H1 (cell line): Measurements from ENCODE around the gene MLN.

Experiments used
- CTCF ChIP-seq, 3 experiments: IDR thresholded peaks; 1 replicate in 2 of 3; 2 replicates in 1 of 3; pipeline versions ENCODE4 v1.5.1 to v1.6.1; 2011; ENCODE audit warnings: low read length in 3 of 3, mild to moderate bottlenecking in 3 of 3, inconsistent platforms in 2 of 3, low read depth in 1 of 3, moderate library complexity in 1 of 3; ENCODE audit not compliant: insufficient read depth in 1 of 3; ENCODE audit errors: control extremely low read depth in 1 of 3
- EGR1 ChIP-seq: IDR thresholded peaks from 2 replicates; pipeline ENCODE4 v1.6.1; 2011; ENCODE audit warnings: low read depth, low read length, borderline replicate concordance
- EP300 ChIP-seq, 2 experiments: IDR thresholded peaks; 1 replicate in 1 of 2; 2 replicates in 1 of 2; pipeline ENCODE4 v1.6.1; 2011 to 2012; ENCODE audit warnings: low read depth in 2 of 2, low read length in 2 of 2, mild to moderate bottlenecking in 2 of 2, borderline replicate concordance in 1 of 2, inconsistent platforms in 1 of 2, moderate library complexity in 1 of 2
- KDM4A ChIP-seq: IDR thresholded peaks from one replicate; pipeline ENCODE4 v1.7.1; 2012; ENCODE audit warnings: low read depth, mild to moderate bottlenecking, moderate library complexity, low read length, inconsistent platforms; ENCODE audit not compliant: severe bottlenecking
- KDM5A ChIP-seq: fragments of 200-600 bp; IDR thresholded peaks from 2 replicates; pipeline ENCODE4 v1.7.1; 2012; ENCODE audit warnings: mild to moderate bottlenecking, low read length, inconsistent platforms, mixed read lengths
- NANOG ChIP-seq: IDR thresholded peaks from 2 replicates; pipeline ENCODE4 v1.6.1; 2011; ENCODE audit warnings: low read length, low read depth, mild to moderate bottlenecking, inconsistent platforms; ENCODE audit not compliant: insufficient read depth, poor library complexity, severe bottlenecking
- POLR2A ChIP-seq, 2 experiments: IDR thresholded peaks; 1 replicate in 1 of 2; 2 replicates in 1 of 2; pipeline ENCODE4 v1.6.1; 2011; ENCODE audit warnings: low read depth in 2 of 2, low read length in 2 of 2, mild to moderate bottlenecking in 2 of 2; ENCODE audit errors: control extremely low read depth in 1 of 2
- POLR2AphosphoS5 ChIP-seq: IDR thresholded peaks from 2 replicates; pipeline ENCODE4 v1.6.1; 2011; ENCODE audit warnings: low read depth, low read length

- TF ChIP-seq CTCF (IDR thresholded peaks at IDR 0.05; ENCODE audit: control extremely low read depth in 1 of 3, insufficient read depth in 1 of 3, low read depth in 1 of 3, low read length in 3 of 3): no peak
- no peak for TF ChIP-seq POLR2AphosphoS5
- TF ChIP-seq KDM5A: no peak
- no peak for TF ChIP-seq POLR2A (IDR thresholded peaks at IDR 0.05; ENCODE audit: control extremely low read depth in 1 of 2, low read depth in 2 of 2, low read length in 2 of 2)
- TF ChIP-seq EGR1: no peak
- TF ChIP-seq NANOG: no peak
- no peak for TF ChIP-seq EP300 (IDR thresholded peaks at IDR 0.05; ENCODE audit: borderline replicate concordance in 1 of 2, low read depth in 2 of 2, low read length in 2 of 2)
- no peak for TF ChIP-seq KDM4A
Measured at GRCh38 chr6:33774774-33775173, 29.0 kb downstream of the MLN start.
